IMR-90 (cell line): Measurements from ENCODE around the gene SEL1L. TPM values are rescaled to one million over a fixed set of nuclear protein-coding genes. Genes with fewer than 3 reads are reported as not detected.
A peak's percentile ranks its signal among the peaks of the same experiment; 100 is the strongest.

Experiments used
- ATAC-seq: fragments of 200-7000 bp; cut with Tn5 transposase; 2 replicates; pipeline ENCODE4 v1.9.1; 2020; ENCODE audit warnings: low read depth, mild to moderate bottlenecking, moderate library complexity
- BruUV-seq: library from RNA; stranded (reverse); fragments of 400-500 nt; replicated peaks from 2 replicates; lab custom pipeline; 2021; lab: Mats Ljungman, UMichigan
- CTCF ChIA-PET: fragments of 300-600 bp; formaldehyde crosslinking; extraction: SDS; loops from one replicate; lab custom pipeline; 2021; ENCODE audit warnings: antibody characterized with exemption; lab: Yijun Ruan, JAX
- POLR2A ChIA-PET: fragments of 300-600 bp; sonication (Branson Sonifier 250); formaldehyde crosslinking; loops from one replicate; lab custom pipeline; 2022; ENCODE audit warnings: antibody characterized with exemption; ENCODE audit not compliant: unreplicated experiment; lab: Charles Lee
- DNase-seq: peaks from one replicate; pipeline ENCODE4 v3.0.0; 2013
- H2AFZ ChIP-seq: replicated peaks from 2 replicates; pipeline ENCODE3; 2013; ENCODE audit warnings: low read length, mild to moderate bottlenecking; ENCODE audit not compliant: poor library complexity
- H2AK5ac ChIP-seq: 2 replicates; pipeline ENCODE4 v1.6.1; 2013; ENCODE audit warnings: low read depth, low read length, inconsistent platforms
- H2AK9ac ChIP-seq: replicated peaks from 2 replicates; pipeline ENCODE3; 2013; ENCODE audit warnings: mild to moderate bottlenecking, low read depth, low read length, moderate library complexity; ENCODE audit not compliant: poor library complexity
- H2BK120ac ChIP-seq: 2 replicates; pipeline ENCODE4 v1.6.1; 2013; ENCODE audit warnings: low read depth, low read length, inconsistent platforms
- H2BK15ac ChIP-seq: 3 replicates; pipeline ENCODE4 v1.6.1; 2013; ENCODE audit warnings: low read depth, low read length, inconsistent platforms
- H2BK20ac ChIP-seq: 2 replicates; pipeline ENCODE4 v1.6.1; 2013; ENCODE audit warnings: low read depth, mild to moderate bottlenecking, inconsistent platforms, low read length, moderate library complexity
- H2BK5ac ChIP-seq: 2 replicates; pipeline ENCODE4 v1.6.1; 2013; ENCODE audit warnings: mild to moderate bottlenecking, low read depth, low read length, inconsistent platforms; ENCODE audit not compliant: poor library complexity, severe bottlenecking
- H3K14ac ChIP-seq: replicated peaks from 2 replicates; pipeline ENCODE4 v1.6.1; 2013; ENCODE audit warnings: low read depth, low read length, inconsistent platforms
- H3K18ac ChIP-seq: 2 replicates; pipeline ENCODE4 v1.6.1; 2013; ENCODE audit warnings: low read depth, low read length, control low read depth
- H3K23ac ChIP-seq: 2 replicates; pipeline ENCODE4 v1.6.1; 2013; ENCODE audit warnings: low read depth, low read length, inconsistent platforms
- H3K27ac ChIP-seq: 2 replicates; pipeline ENCODE4 v1.5.1; 2013; ENCODE audit warnings: mild to moderate bottlenecking, control low read depth, low read length; ENCODE audit not compliant: insufficient read depth
- H3K27me3 ChIP-seq: 2 replicates; pipeline ENCODE4 v1.6.1; 2013; ENCODE audit warnings: low read length; ENCODE audit not compliant: control insufficient read depth, insufficient read depth
- H3K36me3 ChIP-seq: 2 replicates; pipeline ENCODE4 v1.6.1; 2013; ENCODE audit warnings: low read length, mixed read lengths; ENCODE audit not compliant: control insufficient read depth, insufficient read depth
- H3K4ac ChIP-seq: 2 replicates; pipeline ENCODE4 v1.6.1; 2013; ENCODE audit warnings: low read depth, low read length, inconsistent platforms
- H3K4me1 ChIP-seq: 2 replicates; pipeline ENCODE4 v1.6.1; 2013; ENCODE audit warnings: low read length, mixed read lengths; ENCODE audit not compliant: control insufficient read depth, insufficient read depth
- H3K4me2 ChIP-seq: 2 replicates; pipeline ENCODE4 v1.6.1; 2013; ENCODE audit warnings: low read depth, mild to moderate bottlenecking, control low read depth, low read length, moderate library complexity
- H3K4me3 ChIP-seq: 2 replicates; pipeline ENCODE4 v1.5.1; 2013; ENCODE audit warnings: low read depth, mild to moderate bottlenecking, control low read depth, low read length, moderate library complexity; ENCODE audit not compliant: insufficient read depth
- H3K56ac ChIP-seq: 2 replicates; pipeline ENCODE4 v1.6.1; 2013; ENCODE audit warnings: low read length, inconsistent platforms; ENCODE audit not compliant: insufficient read depth; ENCODE audit errors: extremely low read depth
- H3K79me1 ChIP-seq, 2 experiments: 2 replicates each; pipeline ENCODE4 v1.6.1; 2013; ENCODE audit warnings: low read length in 2 of 2, inconsistent platforms in 1 of 2, low read depth in 1 of 2
- H3K9ac ChIP-seq: 2 replicates; pipeline ENCODE4 v1.6.1; 2013; ENCODE audit warnings: low read depth, low read length, control low read depth
- H3K9me1 ChIP-seq: 2 replicates; pipeline ENCODE4 v1.6.1; 2013; ENCODE audit warnings: low read length, inconsistent platforms; ENCODE audit not compliant: insufficient read depth
- H3K9me3 ChIP-seq: 2 replicates; pipeline ENCODE4 v1.6.1; 2013; ENCODE audit warnings: low read length; ENCODE audit not compliant: control insufficient read depth, insufficient read depth
- H4K20me1 ChIP-seq: 2 replicates; pipeline ENCODE4 v1.6.1; 2013; ENCODE audit warnings: low read length, inconsistent platforms; ENCODE audit not compliant: insufficient read depth
- H4K5ac ChIP-seq: 2 replicates; pipeline ENCODE4 v1.6.1; 2013; ENCODE audit warnings: mild to moderate bottlenecking, low read depth, low read length, control low read depth
- H4K8ac ChIP-seq, 2 experiments: 2 replicates each; pipeline ENCODE4 v1.6.1; 2013; ENCODE audit warnings: low read depth in 2 of 2, low read length in 2 of 2, control low read depth in 1 of 2, inconsistent platforms in 1 of 2
- H4K91ac ChIP-seq: 2 replicates; pipeline ENCODE4 v1.6.1; 2013; ENCODE audit warnings: low read depth, low read length, inconsistent platforms; ENCODE audit not compliant: insufficient read depth
- RCOR1 ChIP-seq: IDR thresholded peaks from 2 replicates; pipeline ENCODE4 v1.6.1; 2012; ENCODE audit warnings: mild to moderate bottlenecking, low read length, improper control_type of control experiment; ENCODE audit not compliant: insufficient replicate concordance
- WGBS, 2 experiments: methylation state at CpG; one replicate each; pipeline versions ENCODE4 v1.1.5 to v1.1.7; 2013; ENCODE audit warnings: missing lambda C conversion rate in 2 of 2; ENCODE audit not compliant: insufficient read length in 1 of 2; ENCODE audit errors: extremely low coverage in 2 of 2; 5-methylcytosine and 5-hydroxymethylcytosine counted together
- dilution Hi-C: fragments of 300-500 bp; cut with HindIII; formaldehyde crosslinking; loops from one replicate; pipeline ENCODE4 v1.14.3; 2018; ENCODE audit warnings: low sequenced_read_pairs; ENCODE audit not compliant: unreplicated experiment
- in situ Hi-C: fragments of 300-500 bp; cut with MboI; formaldehyde crosslinking; loops from 3 replicates; pipeline ENCODE4 v1.14.3; 2019; ENCODE audit warnings: low sequenced_read_pairs, inconsistent platforms, mixed read lengths
- intact Hi-C: fragments of 100-400 bp; cut with micrococcal nuclease; formaldehyde crosslinking; loops from 2 replicates; pipeline ENCODE4 v1.10.0; 2022
- polyA plus RNA-seq, 3 experiments: library from polyadenylated mRNA; depleted of rRNA; stranded (reverse); fragments of >200 nt; gene quantifications; 2 replicates each; pipeline ENCODE4 v1.2.3, GENCODE V29; 2012; ENCODE audit warnings: low replicate concordance in 1 of 3
- total RNA-seq: library from RNA; depleted of rRNA; stranded (reverse); fragments of >200 nt; gene quantifications from 2 replicates; pipeline ENCODE4 v1.2.3, GENCODE V29; 2012

The SEL1L gene
- total and polyA plus RNA-seq, 2 of the 4 experiments (the other 2 are of a cell fraction), result 21.0 to 62.4 TPM

GRCh38 chr14:81472096-81472800, 61.4 kb downstream of the SEL1L start:
- intact Hi-C loops, result no loop called here
- Histone ChIP-seq H3K9me1 (peaks cover 4% of the 10 kb centered on the region; the same call in 1 of the 2 replicates), H4K91ac (0 out of 2 replicates have a peak overlapping the region, but pooled peaks have one; percentile 7), H3K14ac (no peak overlapping the region), H3K36me3 (peaks cover 13% of the 10 kb centered on the region), H3K79me1 (no peaks in the 10 kb centered on the region), H4K8ac (peak overlapping the region in 1 of 2 experiments; percentile 37; a peak in 2 of 4 replicates), H3K4me1 (peaks cover 4% of the 10 kb centered on the region; the same call in 1 of the 2 replicates), H2BK5ac (peak overlapping the region; percentile 41), H2AFZ (no peak overlapping the region), H3K4me2 (no peak overlapping the region), H2BK120ac (no peak overlapping the region), H2BK15ac (no peak overlapping the region), H3K18ac (peak overlapping the region; percentile 74), H3K4ac (no peak overlapping the region), H3K9me3 (no peaks in the 10 kb centered on the region), H3K27ac (peak overlapping the region; percentile 87; the same call in 1 of the 2 replicates), H4K5ac (peak overlapping the region; percentile 91), H2AK9ac (no peak overlapping the region), H3K56ac (no peak overlapping the region), H3K4me3 (no peak overlapping the region), H3K23ac (no peak overlapping the region), H2AK5ac (peak overlapping the region; percentile 27; the same call in 1 of the 2 replicates), H2BK20ac (no peak overlapping the region), H3K9ac (no peak overlapping the region), H4K20me1 (no peaks in the 10 kb centered on the region), H3K27me3 (no peaks in the 10 kb centered on the region)
- dilution Hi-C loops, result no loop called here
- POLR2A ChIA-PET, result no interaction called here
- TF ChIP-seq RCOR1, result no peak
- WGBS, 2 experiments, result 71% methylated on average over 1 of the region's 3 CpGs; no CpG with 5 or more reads in 1 of the 2 experiments
- BruUV-seq, result no TSS peak
- peak; percentile 31 for ATAC-seq
- CTCF ChIA-PET, result interaction anchor here (0.9 to 1.4 kb wide), 2 partner anchors 19 to 203 kb away, joined by 3 read pairs; no protein-coding TSS in a partner anchor
- DNase-seq, result peak; percentile 6
- in situ Hi-C loops, result no loop called here
